ENCODE measurements around the gene TEKT4.
"Not testable (repeated sequence)": the region's sequence is repeated elsewhere in the genome, so short reads cannot be mapped to it uniquely, and the experiment has no call there.

The TEKT4 gene

GRCh38 chr2:94871226-94872087 lies at the start of gene TEKT4:
TEKT4 (plus strand) TSS chr2:94871430; CDS start chr2:94871580, 150 bp downstream.
- DNase-seq (ENCODE audit: low spot score) = no peak

GRCh38 chr2:94839224-94839623 lies 32.0 kb upstream of the TEKT4 start:
- DNase-seq (ENCODE audit: low spot score) = not testable (repeated sequence)

- not testable (repeated sequence) for DNase-seq (ENCODE audit: low spot score)
These were observed 14.4 kb upstream of the TEKT4 start for GRCh38 chr2:94856856-94857255.

- not testable (repeated sequence) for DNase-seq (ENCODE audit: low spot score)
These were observed 13.7 kb upstream of the TEKT4 start for GRCh38 chr2:94857367-94858162.

- not testable (repeated sequence) for DNase-seq (ENCODE audit: low spot score)
These were observed 12.9 kb upstream of the TEKT4 start for GRCh38 chr2:94858163-94858888.

- no peak for DNase-seq (ENCODE audit: low spot score)
These were observed 9.7 kb upstream of the TEKT4 start for GRCh38 chr2:94861308-94862152.

- DNase-seq (ENCODE audit: low spot score) = not testable (repeated sequence)
These were observed 8.3 kb upstream of the TEKT4 start for GRCh38 chr2:94862903-94863302.

- no peak for DNase-seq (ENCODE audit: low spot score)
These were observed 2.1 kb upstream of the TEKT4 start for GRCh38 chr2:94869131-94869530.

GRCh38 chr2:94869552-94870439 lies 1.4 kb upstream of the TEKT4 start:
- no peak for DNase-seq (ENCODE audit: low spot score)

- no peak for DNase-seq (ENCODE audit: low spot score)
These were observed 597 bp upstream of the TEKT4 start for GRCh38 chr2:94870440-94871225.

GRCh38 chr2:94872088-94872618 lies 923 bp downstream of the TEKT4 start:
- no peak for DNase-seq (ENCODE audit: low spot score)

GRCh38 chr2:94872676-94873361 lies 1.6 kb downstream of the TEKT4 start:
- no peak for DNase-seq (ENCODE audit: low spot score)

GRCh38 chr2:94873362-94874276 lies 2.4 kb downstream of the TEKT4 start:
- no peak for DNase-seq (ENCODE audit: low spot score)

- peak; percentile 36 for DNase-seq (ENCODE audit: low spot score)
These were observed 3.2 kb downstream of the TEKT4 start for GRCh38 chr2:94874277-94874997.

GRCh38 chr2:94875064-94875819 lies 4.0 kb downstream of the TEKT4 start:
- DNase-seq (ENCODE audit: low spot score) = no peak
